ENCODE measurements around the gene NBEAL1.

Gene NBEAL1

GRCh38 chr2:203002054-203002821 is 12.4 kb upstream of the NBEAL1 start:
- peaks cover 5% of the 10 kb centered on the region for H3K4me1 ChIP-seq (ENCODE audit: low read length)
- no peaks in the 10 kb centered on the region for H4K20me1 ChIP-seq (ENCODE audit: insufficient read depth, low read length)

GRCh38 chr2:203003716-203004115 is 11.0 kb upstream of the NBEAL1 start:
- H3K4me3 ChIP-seq (ENCODE audit: low read length) = no peak overlapping the region
- H3K9ac ChIP-seq (ENCODE audit: low read length) = no peak overlapping the region
- H3K4me2 ChIP-seq (ENCODE audit: low read length) = no peak overlapping the region
- H3K27me3 ChIP-seq (ENCODE audit: low read depth, low read length) = no peaks in the 10 kb centered on the region
- H2AFZ ChIP-seq (ENCODE audit: low read depth, low read length) = no peak overlapping the region
- no peak for TF ChIP-seq CTCF (IDR thresholded peaks at IDR 0.05; ENCODE audit: low read depth, low read length)
- no peak for TF ChIP-seq EZH2phosphoT487 (IDR thresholded peaks at IDR 0.05; ENCODE audit: low read depth)
- H3K36me3 ChIP-seq (replicated peaks; ENCODE audit: low read depth, low read length) = no peaks in the 10 kb centered on the region
- H3K79me2 ChIP-seq (ENCODE audit: low read length) = no peaks in the 10 kb centered on the region
- no peaks in the 10 kb centered on the region for H4K20me1 ChIP-seq (ENCODE audit: insufficient read depth, low read length)
- H3K27ac ChIP-seq (ENCODE audit: low read length) = no peak overlapping the region
- H3K9me3 ChIP-seq (ENCODE audit: insufficient read depth, low read length) = no peaks in the 10 kb centered on the region
- H3K4me1 ChIP-seq (ENCODE audit: low read length) = no peaks in the 10 kb centered on the region

More at GRCh38 chr2:203002054-203002821, 12.4 kb upstream of the NBEAL1 start:
- no peaks in the 10 kb centered on the region for H3K27me3 ChIP-seq (ENCODE audit: low read depth, low read length)
- H3K79me2 ChIP-seq (ENCODE audit: low read length) = no peaks in the 10 kb centered on the region
- no peak overlapping the region for H2AFZ ChIP-seq (ENCODE audit: low read depth, low read length)
- no peaks in the 10 kb centered on the region for H3K36me3 ChIP-seq (replicated peaks; ENCODE audit: low read depth, low read length)
- H3K4me2 ChIP-seq (ENCODE audit: low read length) = no peak overlapping the region
- no peak overlapping the region for H3K27ac ChIP-seq (ENCODE audit: low read length)
- no peak overlapping the region for H3K9ac ChIP-seq (ENCODE audit: low read length)
- H3K4me3 ChIP-seq (ENCODE audit: low read length) = no peak overlapping the region
- no peaks in the 10 kb centered on the region for H3K9me3 ChIP-seq (ENCODE audit: insufficient read depth, low read length)
- TF ChIP-seq EZH2phosphoT487 (IDR thresholded peaks at IDR 0.05; ENCODE audit: low read depth) = no peak
- TF ChIP-seq CTCF (IDR thresholded peaks at IDR 0.05; ENCODE audit: low read depth, low read length) = no peak

GRCh38 chr2:203016716-203017115 is 2.0 kb downstream of the NBEAL1 start:
- no peak overlapping the region for H3K27ac ChIP-seq (ENCODE audit: low read length)
- no peaks in the 10 kb centered on the region for H3K36me3 ChIP-seq (replicated peaks; ENCODE audit: low read depth, low read length)
- H3K79me2 ChIP-seq (ENCODE audit: low read length) = no peaks in the 10 kb centered on the region
- H3K4me2 ChIP-seq (ENCODE audit: low read length) = no peak overlapping the region
- no peak for TF ChIP-seq CTCF (IDR thresholded peaks at IDR 0.05; ENCODE audit: low read depth, low read length)
- no peak for TF ChIP-seq EZH2phosphoT487 (IDR thresholded peaks at IDR 0.05; ENCODE audit: low read depth)
- H4K20me1 ChIP-seq (ENCODE audit: insufficient read depth, low read length) = no peaks in the 10 kb centered on the region
- H3K4me3 ChIP-seq (ENCODE audit: low read length) = no peak overlapping the region
- H3K4me1 ChIP-seq (ENCODE audit: low read length) = 0 out of 2 replicates have a peak, but pooled peaks cover 8% of the 10 kb centered on the region
- no peak overlapping the region for H2AFZ ChIP-seq (ENCODE audit: low read depth, low read length)
- no peaks in the 10 kb centered on the region for H3K27me3 ChIP-seq (ENCODE audit: low read depth, low read length)
- H3K9me3 ChIP-seq (ENCODE audit: insufficient read depth, low read length) = no peaks in the 10 kb centered on the region
- no peak overlapping the region for H3K9ac ChIP-seq (ENCODE audit: low read length)

- Histone ChIP-seq H3K79me2 (ENCODE audit: low read length) (no peaks in the 10 kb centered on the region), H4K20me1 (ENCODE audit: insufficient read depth, low read length) (no peaks in the 10 kb centered on the region), H3K27me3 (ENCODE audit: low read depth, low read length) (no peaks in the 10 kb centered on the region), H3K9me3 (ENCODE audit: insufficient read depth, low read length) (no peaks in the 10 kb centered on the region), H2AFZ (ENCODE audit: low read depth, low read length) (no peak overlapping the region), H3K4me3 (ENCODE audit: low read length) (no peak overlapping the region), H3K36me3 (replicated peaks; ENCODE audit: low read depth, low read length) (no peaks in the 10 kb centered on the region), H3K4me2 (ENCODE audit: low read length) (no peak overlapping the region), H3K4me1 (ENCODE audit: low read length) (peaks cover 11% of the 10 kb centered on the region; the same call in 1 of the 2 replicates), H3K9ac (ENCODE audit: low read length) (no peak overlapping the region), H3K27ac (ENCODE audit: low read length) (no peak overlapping the region)
- TF ChIP-seq CTCF (IDR thresholded peaks at IDR 0.05; ENCODE audit: low read depth, low read length) = no peak
- TF ChIP-seq EZH2phosphoT487 (IDR thresholded peaks at IDR 0.05; ENCODE audit: low read depth) = no peak
These were observed 3.5 kb downstream of the NBEAL1 start for GRCh38 chr2:203018181-203018580.
